Stimulated activated CD8-positive, alpha-beta memory T cell treated with anti-CD3 and anti-CD28 coated beads, Interleukin-4, amount 100 ng/mL, for 24 hours (primary cell): Measurements from ENCODE around the gene NUP37.

Experiments
- DNase-seq: peaks from one replicate; pipeline ENCODE4 v3.0.0-alpha.2; 2020; ENCODE audit warnings: low read depth

NUP37 gene

DNA sequence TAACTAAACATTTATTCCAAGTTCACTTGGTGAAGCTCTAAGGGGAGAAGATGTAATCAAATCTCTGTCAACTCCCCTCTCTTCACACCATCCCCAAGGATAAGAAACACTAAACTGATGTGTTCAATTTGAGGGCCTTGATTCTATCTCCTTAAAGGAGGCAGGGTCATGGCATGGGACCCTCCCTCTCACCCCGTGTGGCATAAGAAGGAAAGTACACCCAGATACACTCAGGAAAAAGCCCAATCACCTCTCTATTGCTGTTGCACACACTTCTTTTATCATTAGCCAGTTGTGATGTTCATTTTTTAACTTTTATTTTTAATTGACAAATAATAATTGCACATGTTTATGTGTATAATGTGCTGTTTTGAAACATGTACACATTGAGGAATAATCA is 93.2 kb downstream of the NUP37 start:
- no peak for DNase-seq

DNA sequence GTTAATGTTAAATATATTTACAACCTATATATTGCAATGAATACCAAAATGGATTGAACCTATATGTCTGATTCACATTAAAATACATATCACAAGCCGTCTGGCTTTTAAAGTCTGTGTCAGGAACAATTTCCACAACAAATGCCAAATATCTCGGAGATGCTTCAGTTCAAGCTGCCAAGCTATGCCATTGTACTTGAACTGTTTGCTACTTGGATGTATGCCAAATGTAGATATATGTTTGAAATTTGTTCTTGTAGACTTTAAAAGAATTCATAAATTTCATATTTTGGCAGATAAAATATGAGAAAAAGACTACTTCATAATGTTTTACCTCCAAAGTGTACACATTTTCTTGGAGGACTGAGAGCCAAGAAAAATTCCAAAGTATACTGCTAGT is 95.1 kb downstream of the NUP37 start:
- DNase-seq, result no peak

DNA sequence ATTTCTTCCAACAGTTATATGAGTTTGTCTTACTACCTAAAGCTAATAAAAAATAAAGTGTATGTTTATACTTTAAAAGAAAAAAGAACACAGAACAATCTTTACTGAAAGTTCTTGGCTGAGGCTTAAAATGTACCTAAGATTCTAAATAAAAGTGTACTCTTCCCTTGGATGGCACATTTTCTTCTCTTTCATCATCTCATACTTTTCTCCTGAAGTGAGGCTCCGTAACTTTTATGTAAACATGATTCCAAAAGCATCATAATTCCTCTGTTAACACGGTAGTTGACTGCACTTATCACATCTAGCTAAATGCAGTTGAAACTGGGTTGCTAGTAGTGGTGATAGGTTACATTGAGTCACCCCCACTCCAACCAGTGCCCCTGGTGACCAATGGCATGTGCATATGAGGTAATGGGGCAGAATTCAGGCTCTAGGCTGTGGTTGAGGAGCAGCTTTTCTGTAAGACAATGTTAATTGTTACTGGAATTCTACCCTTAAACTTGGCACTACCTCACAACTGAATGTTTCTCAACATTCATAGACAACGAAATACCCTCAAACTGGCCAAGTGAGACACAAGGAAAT is 96.5 kb downstream of the NUP37 start:
- no peak for DNase-seq
